Measurements from ENCODE around the gene SYT1. TPM values are rescaled to one million over a fixed set of nuclear protein-coding genes. Genes with fewer than 3 reads are reported as not detected.

SYT1 gene
- total and polyA plus RNA-seq, 2 donors (not counting 1 experiment from before 2014, with no cell fraction given), result 0.90 to 2.1 TPM

- H3K27ac ChIP-seq (ENCODE audit: insufficient read depth, low read length), result no peak overlapping the region
- H3K4me1 ChIP-seq (ENCODE audit: control insufficient read depth, extremely low read depth, insufficient read depth, low read length), result no peaks in the 10 kb centered on the region
- no peaks in the 10 kb centered on the region for H3K36me3 ChIP-seq (ENCODE audit: control insufficient read depth, insufficient read depth, low read length)
- no peak overlapping the region for H3K4me3 ChIP-seq (replicated peaks in 1 of 4; ENCODE audit: control extremely low read depth in 1 of 4, insufficient read depth in 1 of 4, low read depth in 3 of 4, low read length in 4 of 4)
- H3K79me2 ChIP-seq (ENCODE audit: control insufficient read depth, insufficient read depth, low read length), result no peaks in the 10 kb centered on the region
- no peak for DNase-seq (ENCODE audit: low read depth in 2 of 2)
- H3K9me3 ChIP-seq (ENCODE audit: control insufficient read depth, insufficient read depth, low read depth, low read length), result no peaks in the 10 kb centered on the region
- H2AFZ ChIP-seq (ENCODE audit: low read length), result no peak overlapping the region
- H3K27me3 ChIP-seq (ENCODE audit: control insufficient read depth, insufficient read depth, low read length), result no peaks in the 10 kb centered on the region
- no peaks in the 10 kb centered on the region for H4K20me1 ChIP-seq (ENCODE audit: control insufficient read depth, extremely low read depth, insufficient read depth, low read length)
- no peak overlapping the region for H3K4me2 ChIP-seq (ENCODE audit: extremely low read depth, insufficient read depth, low read length)
- TF ChIP-seq EZH2 (IDR thresholded peaks at IDR 0.05; ENCODE audit: low read length, missing control alignments) (no peak), CTCF (conservative IDR thresholded peaks at IDR 0.05 in 1 of 2, IDR thresholded peaks at IDR 0.05 in 1 of 2; ENCODE audit: low read depth in 1 of 2, low read length in 2 of 2) (no peak)
- H3K9ac ChIP-seq (ENCODE audit: insufficient read depth, low read length), result no peak overlapping the region
Observed at GRCh38 chr12:79307340-79307739, 442.8 kb downstream of the SYT1 start.

DNA sequence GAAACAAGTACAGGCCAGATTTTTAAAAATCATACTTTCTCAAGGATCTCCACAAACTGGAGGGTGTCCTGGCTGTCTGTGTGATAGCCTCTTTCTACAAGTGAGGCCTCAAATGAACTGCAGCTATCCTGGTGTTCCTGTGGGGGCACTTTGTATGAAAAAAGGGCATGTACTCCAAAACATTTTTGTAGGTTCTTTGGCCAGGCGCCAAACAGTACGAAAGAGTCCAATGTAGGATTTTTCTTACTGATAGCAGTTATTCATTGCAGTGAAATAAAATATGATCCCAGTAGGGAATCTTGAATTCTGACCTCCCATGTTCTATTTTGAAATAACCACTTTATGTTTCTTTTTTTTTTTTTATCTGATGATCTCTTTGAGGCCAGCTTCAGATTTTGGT is 444.5 kb downstream of the SYT1 start:
- H3K27me3 ChIP-seq (ENCODE audit: control insufficient read depth, insufficient read depth, low read length), result no peaks in the 10 kb centered on the region
- DNase-seq (ENCODE audit: low read depth in 2 of 2), result no peak
- H3K27ac ChIP-seq (ENCODE audit: insufficient read depth, low read length), result no peak overlapping the region
- H3K36me3 ChIP-seq (ENCODE audit: control insufficient read depth, insufficient read depth, low read length), result no peaks in the 10 kb centered on the region
- no peak overlapping the region for H2AFZ ChIP-seq (ENCODE audit: low read length)
- TF ChIP-seq EZH2 (IDR thresholded peaks at IDR 0.05; ENCODE audit: low read length, missing control alignments), result no peak
- TF ChIP-seq CTCF (conservative IDR thresholded peaks at IDR 0.05 in 1 of 2, IDR thresholded peaks at IDR 0.05 in 1 of 2; ENCODE audit: low read depth in 1 of 2, low read length in 2 of 2), result no peak
- no peak overlapping the region for H3K4me2 ChIP-seq (ENCODE audit: extremely low read depth, insufficient read depth, low read length)
- no peaks in the 10 kb centered on the region for H4K20me1 ChIP-seq (ENCODE audit: control insufficient read depth, extremely low read depth, insufficient read depth, low read length)
- H3K4me1 ChIP-seq (ENCODE audit: control insufficient read depth, extremely low read depth, insufficient read depth, low read length), result no peaks in the 10 kb centered on the region
- H3K79me2 ChIP-seq (ENCODE audit: control insufficient read depth, insufficient read depth, low read length), result no peaks in the 10 kb centered on the region
- H3K9me3 ChIP-seq (ENCODE audit: control insufficient read depth, insufficient read depth, low read depth, low read length), result no peaks in the 10 kb centered on the region
- no peak overlapping the region for H3K4me3 ChIP-seq (replicated peaks in 1 of 4; ENCODE audit: control extremely low read depth in 1 of 4, insufficient read depth in 1 of 4, low read depth in 3 of 4, low read length in 4 of 4)
- no peak overlapping the region for H3K9ac ChIP-seq (ENCODE audit: insufficient read depth, low read length)

GRCh38 chr12:79317179-79317847 is 452.7 kb downstream of the SYT1 start:
- no peak overlapping the region for H3K27ac ChIP-seq (ENCODE audit: insufficient read depth, low read length)
- peak overlapping the region in 1 of 4 experiments; percentile 8 for H3K4me3 ChIP-seq (replicated peaks in 1 of 4; ENCODE audit: control extremely low read depth in 1 of 4, insufficient read depth in 1 of 4, low read depth in 3 of 4, low read length in 4 of 4)
- H3K4me1 ChIP-seq (ENCODE audit: control insufficient read depth, extremely low read depth, insufficient read depth, low read length), result no peaks in the 10 kb centered on the region
- H3K79me2 ChIP-seq (ENCODE audit: control insufficient read depth, insufficient read depth, low read length), result no peaks in the 10 kb centered on the region
- no peaks in the 10 kb centered on the region for H3K9me3 ChIP-seq (ENCODE audit: control insufficient read depth, insufficient read depth, low read depth, low read length)
- TF ChIP-seq CTCF (conservative IDR thresholded peaks at IDR 0.05 in 1 of 2, IDR thresholded peaks at IDR 0.05 in 1 of 2; ENCODE audit: low read depth in 1 of 2, low read length in 2 of 2) (no peak), EZH2 (IDR thresholded peaks at IDR 0.05; ENCODE audit: low read length, missing control alignments) (no peak)
- H3K36me3 ChIP-seq (ENCODE audit: control insufficient read depth, insufficient read depth, low read length), result no peaks in the 10 kb centered on the region
- H4K20me1 ChIP-seq (ENCODE audit: control insufficient read depth, extremely low read depth, insufficient read depth, low read length), result no peaks in the 10 kb centered on the region
- no peak overlapping the region for H3K9ac ChIP-seq (ENCODE audit: insufficient read depth, low read length)
- no peak overlapping the region for H2AFZ ChIP-seq (ENCODE audit: low read length)
- no peaks in the 10 kb centered on the region for H3K27me3 ChIP-seq (ENCODE audit: control insufficient read depth, insufficient read depth, low read length)
- no peak overlapping the region for H3K4me2 ChIP-seq (ENCODE audit: extremely low read depth, insufficient read depth, low read length)
- DNase-seq (ENCODE audit: low read depth in 2 of 2), result no peak
